ENCODE measurements around the gene LRRC51. TPM values are rescaled to one million over a fixed set of nuclear protein-coding genes. Genes with fewer than 3 reads are reported as not detected.
A peak's percentile ranks its signal among the peaks of the same experiment; 100 is the strongest.
"Not testable (repeated sequence)": the region's sequence is repeated elsewhere in the genome, so short reads cannot be mapped to it uniquely, and the experiment has no call there.

The LRRC51 gene
- total RNA-seq, 1 experiment from 2014 or later = 14.9 TPM

DNA sequence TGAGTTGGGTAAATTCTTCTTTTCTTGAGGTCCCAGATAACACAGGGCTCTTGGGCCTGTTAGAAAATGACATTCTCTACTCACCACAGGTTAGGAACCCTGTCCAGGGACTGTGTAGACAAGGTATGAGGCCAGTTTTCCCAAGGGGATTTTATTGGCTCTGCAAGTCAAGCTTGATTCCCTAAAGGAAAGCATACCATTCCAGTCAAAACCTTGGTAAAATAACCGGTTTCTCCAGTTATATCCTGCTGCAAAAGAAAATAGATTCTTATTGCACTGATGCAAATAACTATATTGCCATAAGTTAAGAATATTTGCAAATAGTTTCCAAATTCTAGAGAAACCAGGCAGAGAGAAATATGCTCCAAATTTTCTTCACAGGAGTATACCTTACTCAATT lies 45.3 kb downstream of the LRRC51 start:
- no peak for DNase-seq (ENCODE audit: low read depth)
- in situ Hi-C loops (cut with HindIII; ENCODE audit: low pct_unique_long_range_greater_than_20kb, low sequenced_read_pairs) = no loop called here

DNA sequence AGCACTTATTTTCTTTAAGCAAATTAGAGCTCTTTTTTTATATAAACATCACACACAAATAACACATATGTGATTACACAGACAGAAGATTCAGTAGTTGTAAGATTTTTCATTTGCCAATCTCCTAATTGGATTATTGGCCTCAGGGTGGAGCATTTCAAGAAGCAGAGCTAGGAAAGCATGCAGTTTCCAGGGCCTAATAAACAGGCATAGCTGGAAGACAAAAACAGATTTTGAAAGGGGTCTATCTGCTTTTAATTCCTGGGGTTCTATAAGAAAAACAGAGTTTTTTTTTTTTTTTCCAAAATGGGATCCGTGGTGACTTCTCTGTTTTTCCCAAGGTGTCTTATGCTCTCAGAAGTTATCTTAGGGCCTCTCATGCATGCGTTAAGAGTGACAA lies 47.3 kb downstream of the LRRC51 start:
- DNase-seq (ENCODE audit: low read depth) = no peak
- in situ Hi-C loops (cut with HindIII; ENCODE audit: low pct_unique_long_range_greater_than_20kb, low sequenced_read_pairs) = no loop called here

DNA sequence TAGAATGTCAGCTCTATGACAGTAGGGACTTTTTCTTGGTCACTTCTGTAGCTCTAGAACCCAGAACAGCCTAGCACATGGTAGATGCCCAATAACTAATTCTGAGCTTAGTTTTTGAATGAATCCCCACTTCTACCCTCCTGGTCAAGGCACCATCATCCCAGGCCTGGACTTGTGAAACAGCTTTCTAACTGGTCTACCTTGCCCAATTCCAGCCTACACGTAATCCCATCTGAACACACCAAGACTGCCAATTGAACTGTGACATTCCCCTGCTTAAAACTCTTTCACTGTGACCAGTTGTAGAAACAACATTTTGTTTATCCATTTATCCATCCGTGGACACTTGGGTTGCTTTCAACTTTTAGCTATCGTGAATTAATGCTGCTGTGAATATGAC lies 48.7 kb downstream of the LRRC51 start:
- in situ Hi-C loops (cut with HindIII; ENCODE audit: low pct_unique_long_range_greater_than_20kb, low sequenced_read_pairs) = no loop called here
- DNase-seq (ENCODE audit: low read depth) = no peak

DNA sequence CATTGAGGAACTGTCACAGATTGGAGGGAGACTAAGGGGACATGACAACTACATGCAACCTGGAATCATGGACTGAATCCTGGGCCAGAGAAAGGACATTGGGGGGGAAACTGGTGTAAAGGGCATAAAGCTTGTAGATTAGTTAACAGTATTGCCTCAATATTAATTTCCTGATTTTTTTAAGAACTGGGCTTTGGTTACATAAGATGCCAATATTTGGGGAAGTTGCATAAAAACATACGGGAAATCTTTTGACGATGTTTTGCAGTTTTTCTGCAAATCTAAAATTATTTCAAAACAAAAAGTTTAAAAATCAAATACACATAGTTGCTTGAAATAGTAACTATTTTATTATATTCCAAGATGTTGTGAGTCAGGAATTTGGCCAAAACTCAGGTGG lies 52.0 kb downstream of the LRRC51 start:
- in situ Hi-C loops (cut with HindIII; ENCODE audit: low pct_unique_long_range_greater_than_20kb, low sequenced_read_pairs) = no loop called here

DNA sequence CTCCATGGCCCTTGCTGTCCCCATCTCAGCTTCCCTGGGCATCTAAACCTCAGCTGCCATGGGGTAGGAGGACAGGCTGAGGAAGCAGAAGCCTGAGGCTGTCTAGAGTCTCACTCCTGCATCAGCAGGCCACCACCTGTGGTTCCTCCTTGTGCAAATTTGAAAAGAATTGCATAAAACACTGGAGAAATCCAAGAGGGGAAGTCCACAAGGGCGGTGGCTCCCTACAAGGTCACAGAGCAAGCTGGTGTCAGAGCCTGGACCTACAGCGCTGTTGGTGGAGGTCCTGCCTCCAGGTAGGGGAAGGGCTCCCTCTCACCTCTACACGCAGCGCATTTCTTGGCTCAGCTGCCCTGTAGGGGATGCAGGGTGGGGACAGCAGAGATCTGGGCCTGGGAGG lies 54.8 kb downstream of the LRRC51 start, which contains the start of gene FOLR3:
Gene FOLR3 (plus strand): TSS at position 253 of the 400 bp plus-strand sequence. CDS start 228 bp downstream, outside the sequence.
- in situ Hi-C loops (cut with HindIII; ENCODE audit: low pct_unique_long_range_greater_than_20kb, low sequenced_read_pairs); DNase-seq (ENCODE audit: low read depth): not testable (repeated sequence)

More for the DNA sequence above, 52.0 kb downstream of the LRRC51 start:
- no peak for DNase-seq (ENCODE audit: low read depth)

DNA sequence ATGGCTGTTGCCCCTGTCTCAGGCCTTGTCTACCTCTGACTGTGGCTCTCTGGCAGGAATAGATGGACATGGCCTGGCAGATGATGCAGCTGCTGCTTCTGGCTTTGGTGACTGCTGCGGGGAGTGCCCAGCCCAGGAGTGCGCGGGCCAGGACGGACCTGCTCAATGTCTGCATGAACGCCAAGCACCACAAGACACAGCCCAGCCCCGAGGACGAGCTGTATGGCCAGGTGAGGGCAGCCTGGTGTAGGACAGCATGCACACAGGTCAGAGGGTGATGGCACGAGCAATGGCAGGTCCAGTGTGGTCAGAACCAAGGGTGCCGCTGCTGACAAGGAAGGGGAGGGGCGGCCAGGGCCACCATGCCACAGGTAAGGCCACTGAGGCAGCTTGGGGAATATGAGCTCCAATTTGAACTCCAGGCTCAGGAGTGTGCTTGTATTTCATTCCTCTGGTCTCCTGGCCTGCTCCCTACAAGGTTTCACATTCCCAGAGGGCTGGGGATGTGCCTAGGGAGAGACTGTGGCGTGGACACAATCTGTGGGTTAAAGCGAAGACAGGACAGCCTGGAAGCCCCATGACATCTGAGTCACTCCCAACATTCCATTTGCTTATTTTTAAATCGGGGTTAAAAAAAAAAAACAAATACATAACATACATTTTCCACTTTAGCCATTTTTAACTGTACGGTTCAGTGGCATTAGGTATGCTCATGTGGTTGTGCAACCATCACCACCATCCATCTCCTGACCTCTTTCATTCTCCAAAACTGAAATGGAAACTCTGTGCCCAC lies 55.4 kb downstream of the LRRC51 start:
- in situ Hi-C loops (cut with HindIII; ENCODE audit: low pct_unique_long_range_greater_than_20kb, low sequenced_read_pairs) = no loop called here
- peak; percentile 40 for DNase-seq (ENCODE audit: low read depth)

DNA sequence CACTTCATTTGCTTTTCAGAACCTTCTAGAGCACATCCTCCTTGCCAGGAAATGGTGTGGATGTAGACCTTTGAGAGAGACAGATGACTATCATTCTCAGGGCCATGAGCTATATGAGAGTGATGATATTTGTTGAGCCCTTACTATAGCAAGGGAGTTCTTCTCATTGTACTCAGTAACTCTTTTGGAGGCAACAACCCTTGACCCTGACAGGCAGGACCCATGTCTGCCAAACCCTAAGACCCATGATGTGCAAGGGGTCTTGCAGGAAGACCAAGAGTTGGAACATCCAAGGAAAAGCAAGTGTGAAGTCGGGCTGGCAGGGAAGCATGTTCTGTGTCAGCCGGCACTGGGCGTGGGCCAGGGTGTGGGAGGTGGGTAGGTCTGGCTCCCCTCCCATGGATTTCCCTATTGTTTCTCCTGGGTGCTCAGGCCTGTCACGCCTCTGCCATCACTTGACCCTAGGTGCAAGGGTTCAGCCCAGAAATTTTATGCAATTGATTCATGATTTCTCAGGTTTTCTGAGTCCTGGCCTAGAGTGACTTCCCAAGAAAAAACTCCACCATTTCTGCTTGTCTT lies 56.1 kb downstream of the LRRC51 start:
- in situ Hi-C loops (cut with HindIII; ENCODE audit: low pct_unique_long_range_greater_than_20kb, low sequenced_read_pairs) = no loop called here
- DNase-seq (ENCODE audit: low read depth) = peak; percentile 8

DNA sequence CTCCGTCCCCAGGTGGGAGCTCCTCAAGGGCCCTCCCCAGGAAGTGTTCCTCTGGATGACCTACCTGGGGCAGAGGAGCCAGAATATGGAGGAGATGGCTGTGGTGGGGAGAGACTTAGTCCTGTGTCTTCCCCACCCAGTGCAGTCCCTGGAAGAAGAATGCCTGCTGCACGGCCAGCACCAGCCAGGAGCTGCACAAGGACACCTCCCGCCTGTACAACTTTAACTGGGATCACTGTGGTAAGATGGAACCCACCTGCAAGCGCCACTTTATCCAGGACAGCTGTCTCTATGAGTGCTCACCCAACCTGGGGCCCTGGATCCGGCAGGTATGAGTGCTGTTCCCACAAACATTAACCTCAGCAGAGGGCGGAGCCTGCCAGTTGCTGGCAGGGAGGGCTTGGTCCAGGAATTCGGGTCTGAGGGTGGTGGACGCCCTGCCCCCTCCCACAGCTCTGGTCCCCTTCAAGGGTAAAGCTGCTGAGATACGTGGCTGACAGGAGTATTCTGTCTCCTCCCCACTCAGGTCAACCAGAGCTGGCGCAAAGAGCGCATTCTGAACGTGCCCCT lies 58.3 kb downstream of the LRRC51 start:
- DNase-seq (ENCODE audit: low read depth) = no peak
- in situ Hi-C loops (cut with HindIII; ENCODE audit: low pct_unique_long_range_greater_than_20kb, low sequenced_read_pairs) = no loop called here

DNA sequence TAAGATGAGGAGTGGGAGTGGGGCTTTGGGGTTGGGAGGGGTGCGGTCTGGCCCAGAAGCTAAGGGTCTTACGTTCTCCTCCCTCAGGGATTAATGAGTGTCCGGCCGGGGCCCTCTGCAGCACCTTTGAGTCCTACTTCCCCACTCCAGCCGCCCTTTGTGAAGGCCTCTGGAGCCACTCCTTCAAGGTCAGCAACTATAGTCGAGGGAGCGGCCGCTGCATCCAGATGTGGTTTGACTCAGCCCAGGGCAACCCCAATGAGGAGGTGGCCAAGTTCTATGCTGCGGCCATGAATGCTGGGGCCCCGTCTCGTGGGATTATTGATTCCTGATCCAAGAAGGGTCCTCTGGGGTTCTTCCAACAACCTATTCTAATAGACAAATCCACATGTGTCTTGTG lies 58.9 kb downstream of the LRRC51 start:
- in situ Hi-C loops (cut with HindIII; ENCODE audit: low pct_unique_long_range_greater_than_20kb, low sequenced_read_pairs) = no loop called here
- no peak for DNase-seq (ENCODE audit: low read depth)

DNA sequence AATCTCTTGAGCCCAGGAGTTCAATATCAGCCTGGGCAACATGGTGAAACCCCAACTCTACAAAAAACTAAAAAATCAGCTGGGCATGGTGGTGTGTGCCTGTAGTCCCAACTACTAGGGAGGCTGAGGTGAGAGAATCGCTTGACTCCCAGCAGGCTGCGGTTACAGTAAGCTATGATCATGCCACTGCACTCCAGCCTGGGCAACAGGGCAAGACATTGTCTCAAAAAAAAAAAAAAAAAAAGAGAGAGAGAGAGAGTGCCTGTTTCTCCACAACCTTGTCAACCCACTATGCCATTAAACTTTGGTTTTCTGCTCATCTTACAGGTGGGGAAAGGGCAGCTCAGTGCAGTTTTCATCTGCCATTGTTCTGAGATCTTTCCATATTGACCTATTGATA lies 60.0 kb downstream of the LRRC51 start:
- in situ Hi-C loops (cut with HindIII; ENCODE audit: low pct_unique_long_range_greater_than_20kb, low sequenced_read_pairs) = no loop called here
- no peak for DNase-seq (ENCODE audit: low read depth)

DNA sequence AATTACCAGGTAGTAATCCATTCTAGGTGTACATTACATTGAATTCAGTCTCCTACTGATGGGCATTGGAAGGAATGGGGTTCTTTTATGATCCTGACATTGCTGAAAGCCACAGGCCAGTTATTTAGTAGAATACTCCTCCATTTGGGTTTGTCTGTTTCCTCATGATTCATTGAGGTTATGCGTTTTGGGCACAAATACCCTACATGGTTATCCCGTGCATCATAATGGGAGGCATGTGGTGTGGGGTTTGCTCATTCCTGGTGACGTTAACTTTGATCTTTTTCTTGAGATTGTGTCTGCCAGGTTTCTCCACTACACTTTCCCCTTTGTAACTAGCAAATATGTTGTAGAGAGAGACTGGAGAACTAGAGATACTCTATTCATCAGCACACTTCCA lies 60.4 kb downstream of the LRRC51 start:
- in situ Hi-C loops (cut with HindIII; ENCODE audit: low pct_unique_long_range_greater_than_20kb, low sequenced_read_pairs) = no loop called here
- DNase-seq (ENCODE audit: low read depth) = no peak

DNA sequence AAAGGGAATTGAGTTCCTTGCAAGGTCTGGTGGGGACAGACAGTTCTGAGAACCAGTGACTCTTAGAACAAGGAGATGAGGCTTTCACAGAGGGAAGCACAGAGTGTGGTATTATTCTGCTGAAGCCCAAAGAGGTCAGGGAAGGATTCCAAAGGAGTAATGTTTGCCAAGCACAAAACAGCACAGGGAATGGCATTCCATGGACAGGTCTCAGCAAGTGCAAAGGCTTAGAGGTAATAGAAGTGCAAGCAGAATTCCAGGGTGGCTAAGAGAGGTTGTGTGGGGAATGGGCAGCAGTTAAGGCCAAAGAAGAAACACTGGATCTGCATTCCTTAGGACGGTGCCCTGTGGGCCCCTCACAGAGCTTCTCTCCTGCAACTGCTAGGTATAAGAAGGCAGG lies 61.4 kb downstream of the LRRC51 start:
- in situ Hi-C loops (cut with HindIII; ENCODE audit: low pct_unique_long_range_greater_than_20kb, low sequenced_read_pairs); DNase-seq (ENCODE audit: low read depth): not testable (repeated sequence)

DNA sequence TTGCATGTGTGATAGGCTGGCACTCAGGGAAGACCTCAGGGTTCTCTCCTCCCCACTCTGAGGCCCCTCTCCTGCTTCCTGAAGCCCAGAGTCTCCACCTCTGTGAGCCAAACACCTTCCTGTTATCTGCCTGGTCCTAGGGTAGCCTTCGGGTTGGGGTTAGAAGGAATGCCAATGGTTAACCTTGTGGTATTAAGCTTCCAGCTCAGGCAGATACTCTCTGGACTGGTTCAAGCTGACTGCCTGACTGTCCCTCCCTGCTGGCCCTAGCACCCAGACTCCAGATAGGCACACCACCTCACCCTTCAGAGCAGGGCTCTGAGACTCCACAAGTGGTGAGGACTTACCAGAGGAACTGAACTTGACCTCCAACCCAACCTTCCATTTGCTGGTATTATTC lies 61.9 kb downstream of the LRRC51 start:
- in situ Hi-C loops (cut with HindIII; ENCODE audit: low pct_unique_long_range_greater_than_20kb, low sequenced_read_pairs); DNase-seq (ENCODE audit: low read depth): not testable (repeated sequence)

DNA sequence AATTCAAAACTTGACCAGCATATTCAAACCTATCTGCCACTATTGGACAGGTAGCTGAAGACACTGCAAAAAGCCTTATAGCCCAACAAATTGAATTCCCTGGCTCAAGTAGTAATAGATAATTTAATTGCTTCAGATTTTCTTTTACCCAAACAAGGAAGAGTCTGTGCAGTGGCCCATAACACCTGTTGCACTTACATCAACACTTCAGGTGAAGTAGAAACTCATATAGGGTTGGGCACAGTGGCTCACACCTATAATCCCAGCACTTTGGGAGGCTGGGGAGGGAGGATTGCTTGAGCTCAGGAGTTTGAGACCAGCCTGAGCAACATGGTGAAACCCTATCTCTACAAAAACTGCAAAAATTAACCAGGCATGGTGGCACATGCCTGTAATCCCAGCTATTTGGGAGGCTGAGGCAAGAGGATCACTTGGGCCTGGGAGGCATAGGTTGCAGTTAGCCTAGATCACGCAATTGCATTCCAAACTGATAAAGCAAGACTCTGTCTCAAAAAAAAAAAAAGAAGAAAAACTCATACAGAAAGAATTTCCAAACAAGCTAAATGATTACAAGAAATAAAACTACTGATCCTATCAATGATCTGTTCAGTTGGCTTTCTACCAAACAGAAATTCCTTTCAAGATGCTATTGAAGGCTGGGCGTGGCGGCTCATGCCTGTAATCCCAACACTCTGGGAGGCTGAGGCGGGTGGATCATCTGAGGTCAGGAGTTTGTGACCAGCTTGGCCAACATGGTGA lies 64.3 kb downstream of the LRRC51 start:
- in situ Hi-C loops (cut with HindIII; ENCODE audit: low pct_unique_long_range_greater_than_20kb, low sequenced_read_pairs) = no loop called here

More for the DNA sequence above, 64.3 kb downstream of the LRRC51 start:
- peak; percentile 78 for DNase-seq (ENCODE audit: low read depth)

Other genes starting within 250 kb of the LRRC51 start
- not detected in 2 replicates for gene DEFB108B, start 247.7 kb upstream of the LRRC51 start, total RNA-seq (2014; rRNA removed; shearing (Covaris generic); ENCODE audit: low replicate concordance)
- not detected in 2 replicates for gene DEFB131B, start 202.4 kb upstream of the LRRC51 start, total RNA-seq (2014; rRNA removed; shearing (Covaris generic); ENCODE audit: low replicate concordance)
- gene XNDC1N, start 152.3 kb upstream of the LRRC51 start, total RNA-seq (2014; rRNA removed; shearing (Covaris generic); ENCODE audit: low replicate concordance) = 4.1 and 6.6 TPM in 2 replicates
- 74.1 and 79.4 TPM in 2 replicates for gene RNF121, start 151.8 kb upstream of the LRRC51 start, total RNA-seq (2014; rRNA removed; shearing (Covaris generic); ENCODE audit: low replicate concordance)
- gene IL18BP, start 81.9 kb upstream of the LRRC51 start, total RNA-seq (2014; rRNA removed; shearing (Covaris generic); ENCODE audit: low replicate concordance) = 1.0 and 4.3 TPM in 2 replicates
- gene NUMA1, start 308 bp upstream of the LRRC51 start, total RNA-seq (2014; rRNA removed; shearing (Covaris generic); ENCODE audit: low replicate concordance) = 73.8 and 81.0 TPM in 2 replicates
- 90.8 and 117 TPM in 2 replicates for gene LAMTOR1, start 22.4 kb downstream of the LRRC51 start, total RNA-seq (2014; rRNA removed; shearing (Covaris generic); ENCODE audit: low replicate concordance)
- not detected in 2 replicates for gene TOMT, start 25.1 kb downstream of the LRRC51 start, total RNA-seq (2014; rRNA removed; shearing (Covaris generic); ENCODE audit: low replicate concordance)
- 29.1 and 35.5 TPM in 2 replicates for gene ANAPC15, start 31.8 kb downstream of the LRRC51 start, total RNA-seq (2014; rRNA removed; shearing (Covaris generic); ENCODE audit: low replicate concordance)
- gene FOLR3, start 54.9 kb downstream of the LRRC51 start, total RNA-seq (2014; rRNA removed; shearing (Covaris generic); ENCODE audit: low replicate concordance) = not detected in 2 replicates
- 7.3 and 8.4 TPM in 2 replicates for gene FOLR1, start 111.3 kb downstream of the LRRC51 start, total RNA-seq (2014; rRNA removed; shearing (Covaris generic); ENCODE audit: low replicate concordance)
- gene FOLR2, start 135.9 kb downstream of the LRRC51 start, total RNA-seq (2014; rRNA removed; shearing (Covaris generic); ENCODE audit: low replicate concordance) = not detected in 2 replicates
- 29.1 and 30.8 TPM in 2 replicates for gene INPPL1, start 143.9 kb downstream of the LRRC51 start, total RNA-seq (2014; rRNA removed; shearing (Covaris generic); ENCODE audit: low replicate concordance)
- gene PHOX2A, start 163.3 kb downstream of the LRRC51 start, total RNA-seq (2014; rRNA removed; shearing (Covaris generic); ENCODE audit: low replicate concordance) = not detected in 2 replicates